GM12872 (cell line): ENCODE results near the gene SYTL2.

Experiments used
- CTCF ChIP-seq: IDR thresholded peaks from 3 replicates; pipeline ENCODE4 v1.5.1; 2011; ENCODE audit warnings: low read depth, mild to moderate bottlenecking, low read length, moderate library complexity; ENCODE audit not compliant: insufficient read depth

SYTL2 gene

DNA sequence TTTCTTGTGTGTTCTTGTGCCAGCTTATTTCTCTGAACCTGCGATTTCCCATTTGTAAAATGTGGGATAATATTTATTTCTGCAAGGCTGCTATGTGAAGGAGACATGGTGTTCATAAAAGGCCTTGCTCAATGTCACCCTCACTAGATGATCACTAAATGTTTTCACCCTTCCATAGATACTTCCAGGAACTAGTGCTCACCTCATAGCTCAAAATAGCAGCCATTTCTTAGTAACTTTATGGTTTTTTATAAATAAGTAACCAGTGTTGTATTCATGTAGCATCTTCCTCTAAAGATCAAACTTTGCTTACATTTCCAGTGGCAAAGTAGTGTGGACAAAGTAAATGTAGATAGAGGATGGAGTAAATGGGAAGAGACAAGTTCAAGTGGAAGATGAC is 23.8 kb downstream of the SYTL2 start:
- TF ChIP-seq CTCF: no peak

DNA sequence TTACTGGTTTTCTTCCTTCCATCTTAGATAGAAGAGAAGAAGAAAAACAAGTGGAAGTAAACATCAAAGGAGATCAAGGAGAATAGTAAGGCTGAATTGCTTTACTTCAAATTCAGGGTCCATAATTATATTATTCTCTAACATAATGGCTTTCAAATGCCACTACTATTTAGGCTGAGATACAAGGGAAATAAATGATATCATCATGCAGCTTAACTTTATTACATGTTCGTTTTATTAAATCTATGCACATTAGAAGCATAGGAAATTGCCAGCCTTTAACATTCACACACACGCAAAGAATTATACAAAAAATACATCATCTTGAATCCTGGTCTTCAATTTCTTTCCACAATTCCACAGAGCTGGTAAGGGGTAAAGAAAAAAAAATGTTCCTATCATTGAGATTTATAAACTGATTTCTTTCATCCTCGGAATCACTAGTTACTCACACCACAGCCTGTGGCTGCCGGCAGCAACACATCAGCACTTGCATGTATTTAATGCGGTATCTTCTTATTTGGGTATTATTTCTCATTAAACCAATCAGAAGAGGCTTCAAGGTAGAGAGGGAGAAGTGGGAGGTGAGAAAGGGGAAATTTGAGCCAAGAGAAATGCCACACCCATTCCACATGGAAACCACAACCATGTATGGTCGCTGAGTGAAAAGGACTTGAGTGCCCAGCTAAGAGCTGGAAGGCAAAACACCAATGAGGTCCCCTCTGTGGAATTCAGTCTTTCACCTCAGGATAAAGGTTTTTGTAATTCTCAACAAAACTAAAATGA is 26.3 kb downstream of the SYTL2 start:
- TF ChIP-seq CTCF: no peak

DNA sequence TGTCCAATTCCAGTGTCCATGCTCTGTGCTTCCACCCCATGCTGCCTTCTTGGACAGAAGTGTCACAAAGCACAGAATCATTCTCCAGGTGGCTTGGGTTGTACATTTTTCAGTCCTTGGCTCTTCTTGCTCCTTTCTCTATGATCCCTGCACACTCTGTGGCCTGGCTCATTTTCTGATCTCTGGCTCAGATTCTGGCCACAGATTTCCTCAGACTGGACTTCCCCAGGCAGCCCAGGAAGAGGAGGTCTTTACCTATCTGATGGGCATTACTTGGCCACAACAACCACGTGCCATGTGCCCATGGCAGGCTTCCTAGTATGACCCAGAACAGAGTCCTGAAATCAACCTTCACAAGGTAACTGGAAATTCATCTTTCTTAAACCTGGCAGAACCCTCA is 27.2 kb downstream of the SYTL2 start:
- TF ChIP-seq CTCF: no peak

- TF ChIP-seq CTCF: no peak
Observed at GRCh38 chr11:85779956-85780640, 30.8 kb downstream of the SYTL2 start.

GRCh38 chr11:85776951-85777602 is 33.9 kb downstream of the SYTL2 start:
- no peak for TF ChIP-seq CTCF

GRCh38 chr11:85774256-85775101 is 36.5 kb downstream of the SYTL2 start:
- TF ChIP-seq CTCF: no peak

- TF ChIP-seq CTCF: no peak
Observed at GRCh38 chr11:85772695-85773094, 38.2 kb downstream of the SYTL2 start.
